Measurements from ENCODE around the gene CPNE4. TPM values are rescaled to one million over a fixed set of nuclear protein-coding genes. Genes with fewer than 3 reads are reported as not detected.

CPNE4 gene
- total RNA-seq, result not detected in 2 replicates

DNA sequence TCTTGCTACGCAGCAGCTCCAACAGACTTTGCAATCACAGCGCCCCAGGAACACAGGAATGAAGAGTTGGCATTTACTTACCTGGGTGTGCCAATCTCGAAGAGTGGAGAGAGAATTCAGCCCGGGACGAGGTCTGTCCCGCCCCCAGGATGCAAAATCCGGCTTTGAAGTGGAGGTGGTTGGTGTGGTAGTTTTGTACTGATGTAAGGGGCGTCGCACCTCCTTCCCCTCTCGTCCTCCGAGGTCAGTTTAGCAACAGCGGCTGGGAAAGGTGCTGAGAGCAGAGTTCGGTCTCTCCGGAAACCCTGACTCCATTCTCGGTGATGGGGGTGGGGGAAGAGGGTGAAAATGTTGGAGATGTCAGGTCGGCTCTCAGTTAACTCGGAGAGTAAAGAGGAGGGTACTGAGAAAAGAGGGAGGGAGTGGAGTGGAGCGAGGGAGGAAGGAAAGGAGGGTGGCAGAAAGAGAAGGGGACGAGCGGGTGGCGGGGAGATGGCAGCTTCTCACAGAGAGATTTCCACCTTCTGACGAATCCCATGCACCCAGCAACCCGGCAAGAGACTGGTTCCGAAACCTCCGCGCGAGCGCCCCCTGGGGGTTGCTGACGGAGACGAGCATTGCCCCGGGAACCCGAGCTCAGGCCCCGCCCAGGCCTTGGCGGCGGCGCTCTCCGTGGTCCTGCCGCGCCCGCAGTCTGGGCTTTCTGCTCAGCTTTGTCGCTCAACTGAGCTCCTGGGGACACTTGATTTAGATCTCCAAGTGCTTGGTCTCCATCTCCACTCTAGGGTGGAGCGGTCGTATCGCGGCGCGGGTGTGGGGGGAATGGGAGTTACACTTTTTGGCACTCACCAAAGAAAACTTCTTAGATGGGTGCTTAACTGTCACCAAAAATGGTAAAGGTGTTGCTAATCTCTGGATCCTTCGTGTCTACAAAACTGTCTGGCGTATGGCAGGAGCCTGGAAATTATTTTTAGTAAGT lies at the start of gene CPNE4:
Gene CPNE4 (minus strand): TSS at position 529 of the 979 bp plus-strand sequence.

DNA sequence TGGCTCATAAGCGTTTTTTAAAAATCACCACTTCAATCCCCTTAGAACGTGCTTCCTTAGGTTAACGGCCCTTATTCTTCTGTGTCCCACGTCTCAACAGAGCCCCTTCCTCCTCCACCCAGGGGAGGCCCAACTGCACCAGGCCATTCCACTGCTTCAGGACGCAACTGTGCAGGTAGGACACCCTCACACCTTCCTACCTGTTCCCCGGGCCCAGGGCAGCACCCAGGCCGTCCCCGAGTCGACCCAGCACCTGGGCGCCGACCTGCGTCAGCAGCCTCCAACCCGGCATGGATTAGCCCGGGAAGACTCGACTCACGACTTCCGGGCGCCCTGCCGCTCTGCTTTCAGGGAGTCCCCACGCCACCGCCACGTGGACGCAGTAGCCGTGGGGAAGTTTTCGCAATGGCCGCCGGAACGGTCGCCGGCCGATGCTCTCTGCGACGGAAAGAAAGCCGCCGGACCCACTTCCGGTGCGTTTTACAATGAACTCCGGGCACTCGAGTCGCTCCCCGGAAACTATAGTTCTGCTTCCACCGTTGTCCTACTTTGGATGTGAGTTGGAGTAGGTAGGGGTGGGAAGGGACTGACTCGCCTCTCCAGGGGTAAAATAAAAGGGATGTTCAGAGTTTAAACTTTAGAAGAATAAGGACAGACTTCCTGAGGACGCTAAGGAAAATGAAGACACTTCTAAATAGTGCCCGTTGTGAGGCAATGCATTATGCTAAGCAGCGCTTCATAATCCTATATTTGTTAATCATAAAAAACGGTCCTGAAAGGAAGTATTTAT lies 532.1 kb downstream of the CPNE4 start, which contains the start of gene MRPL3:
Gene MRPL3 (minus strand): TSS at position 442 of the 790 bp plus-strand sequence. CDS start 150 bp downstream, at position 292.

Data from regular cardiac myocyte (primary cell).